Skeletal muscle tissue (tissue), 4 donors: Measurements from ENCODE around the gene ALDH1L1. TPM values are rescaled to one million over a fixed set of nuclear protein-coding genes. Genes with fewer than 3 reads are reported as not detected.
A peak's percentile ranks its signal among the peaks of the same experiment; 100 is the strongest.
"Not testable (repeated sequence)": the region's sequence is repeated elsewhere in the genome, so short reads cannot be mapped to it uniquely, and the experiment has no call there.

ENCODE experiments used
- H3K27ac ChIP-seq: one replicate; pipeline ENCODE4 v1.7.0; 2013; ENCODE audit warnings: mild to moderate bottlenecking, low read depth, low read length, inconsistent platforms
- H3K27me3 ChIP-seq, 3 donors: one replicate each; pipeline ENCODE4 v1.7.0; 2013; ENCODE audit warnings: low read length in 3 of 3; ENCODE audit not compliant: control insufficient read depth in 3 of 3, insufficient read depth in 3 of 3
- H3K36me3 ChIP-seq, 3 donors: one replicate each; pipeline ENCODE4 v1.7.0; 2013; ENCODE audit warnings: low read length in 3 of 3; ENCODE audit not compliant: control insufficient read depth in 3 of 3, insufficient read depth in 3 of 3
- H3K4me1 ChIP-seq, 3 donors: one replicate each; pipeline ENCODE4 v1.7.0; 2013; ENCODE audit warnings: low read length in 3 of 3, mild to moderate bottlenecking in 3 of 3; ENCODE audit not compliant: control insufficient read depth in 3 of 3, insufficient read depth in 3 of 3
- H3K4me3 ChIP-seq, 3 donors: one replicate each; pipeline ENCODE4 v1.7.0; 2013; ENCODE audit warnings: low read length in 3 of 3
- H3K9ac ChIP-seq, 3 donors: one replicate each; pipeline ENCODE4 v1.7.0; 2013; ENCODE audit warnings: low read length in 3 of 3, mild to moderate bottlenecking in 3 of 3, moderate library complexity in 2 of 3, low read depth in 1 of 3
- H3K9me3 ChIP-seq, 3 donors: one replicate each; pipeline ENCODE4 v1.7.0; 2013; ENCODE audit warnings: low read length in 3 of 3; ENCODE audit not compliant: control insufficient read depth in 3 of 3
- total RNA-seq: library from RNA; depleted of rRNA; stranded (reverse); fragments of >200 nt; gene quantifications from one replicate; pipeline ENCODE4 v1.2.3, GENCODE V29; 2014
- donor health status: Osteomylitis.

The ALDH1L1 gene
- total RNA-seq, 1 donor from 2014 or later: 2.6 TPM

GRCh38 chr3:126081618-126082361 is 98.6 kb downstream of the ALDH1L1 start:
- Histone ChIP-seq H3K27me3 (no peaks in the 10 kb centered on the region), H3K4me3 (peak overlapping the region in 1 of 3 donors; percentile 35), H3K27ac (peak overlapping the region; percentile 81), H3K36me3 (no peaks in the 10 kb centered on the region), H3K9ac (peak overlapping the region in 2 of 3 donors; percentile 8 to 69), H3K9me3 (no peaks in the 10 kb centered on the region), H3K4me1 (peaks cover 17 to 21% (median 20%) of the 10 kb centered on the region in 3 donors)

- peak overlapping the region; percentile 81 for H3K27ac ChIP-seq
- no peaks in the 10 kb centered on the region for H3K36me3 ChIP-seq
- no peak overlapping the region for H3K9ac ChIP-seq
- H3K4me3 ChIP-seq: no peak overlapping the region
- peaks cover 17 to 21% (median 20%) of the 10 kb centered on the region in 3 donors for H3K4me1 ChIP-seq
- H3K9me3 ChIP-seq: no peaks in the 10 kb centered on the region
- no peaks in the 10 kb centered on the region for H3K27me3 ChIP-seq
Observed at GRCh38 chr3:126080970-126081369, 99.4 kb downstream of the ALDH1L1 start.

GRCh38 chr3:126078866-126079265 is 101.5 kb downstream of the ALDH1L1 start:
- H3K27me3 ChIP-seq: no peaks in the 10 kb centered on the region
- no peak overlapping the region for H3K4me3 ChIP-seq
- no peaks in the 10 kb centered on the region for H3K9me3 ChIP-seq
- H3K4me1 ChIP-seq: peaks cover 17 to 20% (median 17%) of the 10 kb centered on the region in 3 donors
- no peak overlapping the region for H3K27ac ChIP-seq
- H3K36me3 ChIP-seq: no peaks in the 10 kb centered on the region
- H3K9ac ChIP-seq: peak overlapping the region in 1 of 3 donors; percentile 3

GRCh38 chr3:126077754-126078153 is 102.6 kb downstream of the ALDH1L1 start:
- no peaks in the 10 kb centered on the region for H3K36me3 ChIP-seq
- no peaks in the 10 kb centered on the region for H3K9me3 ChIP-seq
- no peaks in the 10 kb centered on the region for H3K27me3 ChIP-seq
- H3K4me1 ChIP-seq: peaks cover 12 to 14% (median 14%) of the 10 kb centered on the region in 3 donors
- H3K9ac ChIP-seq: no peak overlapping the region
- H3K4me3 ChIP-seq: no peak overlapping the region
- H3K27ac ChIP-seq: no peak overlapping the region

- Histone ChIP-seq H3K27me3 (no peaks in the 10 kb centered on the region), H3K9ac (no peak overlapping the region), H3K36me3 (no peaks in the 10 kb centered on the region), H3K4me1 (peaks cover 0 to 3% (median 2%) of the 10 kb centered on the region in 3 donors), H3K27ac (no peak overlapping the region), H3K9me3 (no peaks in the 10 kb centered on the region), H3K4me3 (no peak overlapping the region)
Observed at GRCh38 chr3:126076140-126076539, 104.2 kb downstream of the ALDH1L1 start.

GRCh38 chr3:126070146-126070545 is 110.2 kb downstream of the ALDH1L1 start:
- Histone ChIP-seq H3K4me3 (no peak overlapping the region), H3K27me3 (no peaks in the 10 kb centered on the region), H3K9ac (no peak overlapping the region), H3K36me3 (peaks cover 0 to 14% (median 2%) of the 10 kb centered on the region in 3 donors), H3K27ac (no peak overlapping the region), H3K4me1 (peaks cover 0 to 3% (median 0%) of the 10 kb centered on the region in 3 donors), H3K9me3 (no peaks in the 10 kb centered on the region)

GRCh38 chr3:126067959-126068358 is 112.4 kb downstream of the ALDH1L1 start:
- Histone ChIP-seq H3K4me3 (no peak overlapping the region), H3K4me1 (peaks cover 0 to 12% (median 7%) of the 10 kb centered on the region in 3 donors), H3K9ac (peak overlapping the region in 1 of 3 donors; percentile 3), H3K27me3 (no peaks in the 10 kb centered on the region), H3K27ac (no peak overlapping the region), H3K36me3 (peaks cover 0 to 14% (median 2%) of the 10 kb centered on the region in 3 donors), H3K9me3 (no peaks in the 10 kb centered on the region)

GRCh38 chr3:126066676-126067075 is 113.7 kb downstream of the ALDH1L1 start:
- not testable (repeated sequence) for H3K9me3 ChIP-seq, H3K9ac ChIP-seq, H3K4me3 ChIP-seq, H3K27ac ChIP-seq, H3K27me3 ChIP-seq
- Histone ChIP-seq H3K4me1 (peaks cover 0 to 15% (median 10%) of the 10 kb centered on the region in 3 donors), H3K36me3 (peaks cover 0 to 14% (median 2%) of the 10 kb centered on the region in 3 donors)

- Histone ChIP-seq H3K27me3 (no peaks in the 10 kb centered on the region), H3K9ac (no peak overlapping the region), H3K27ac (no peak overlapping the region), H3K4me3 (no peak overlapping the region), H3K4me1 (peaks cover 6 to 23% (median 18%) of the 10 kb centered on the region in 3 donors), H3K36me3 (peaks cover 0 to 14% (median 2%) of the 10 kb centered on the region in 3 donors), H3K9me3 (no peaks in the 10 kb centered on the region)
Observed at GRCh38 chr3:126065876-126066275, 114.5 kb downstream of the ALDH1L1 start.

GRCh38 chr3:126064627-126065258 is 115.6 kb downstream of the ALDH1L1 start:
- H3K9ac ChIP-seq: no peak overlapping the region
- no peaks in the 10 kb centered on the region for H3K9me3 ChIP-seq
- H3K4me3 ChIP-seq: no peak overlapping the region
- no peaks in the 10 kb centered on the region for H3K27me3 ChIP-seq
- peaks cover 10 to 33% (median 22%) of the 10 kb centered on the region in 3 donors for H3K4me1 ChIP-seq
- no peak overlapping the region for H3K27ac ChIP-seq
- peaks cover 0 to 15% (median 2%) of the 10 kb centered on the region in 3 donors for H3K36me3 ChIP-seq
